Breast epithelium (tissue), 3 donors: Measurements from ENCODE around the gene NHP2.

Experiments used
- POLR2A ChIP-seq: fragments of 450-650 bp; IDR thresholded peaks from one replicate; pipeline ENCODE4 v1.6.1; 2016; ENCODE audit warnings: antibody characterized with exemption, mild to moderate bottlenecking, moderate library complexity
- TF ChIP-seq, protein P1 (sequence below), 3 donors: fragments of 450-650 bp; IDR thresholded peaks; one replicate each; pipeline ENCODE4 v1.5.1; 2016 to 2017; ENCODE audit warnings: antibody characterized with exemption in 3 of 3, mild to moderate bottlenecking in 3 of 3, moderate library complexity in 3 of 3

DNA sequence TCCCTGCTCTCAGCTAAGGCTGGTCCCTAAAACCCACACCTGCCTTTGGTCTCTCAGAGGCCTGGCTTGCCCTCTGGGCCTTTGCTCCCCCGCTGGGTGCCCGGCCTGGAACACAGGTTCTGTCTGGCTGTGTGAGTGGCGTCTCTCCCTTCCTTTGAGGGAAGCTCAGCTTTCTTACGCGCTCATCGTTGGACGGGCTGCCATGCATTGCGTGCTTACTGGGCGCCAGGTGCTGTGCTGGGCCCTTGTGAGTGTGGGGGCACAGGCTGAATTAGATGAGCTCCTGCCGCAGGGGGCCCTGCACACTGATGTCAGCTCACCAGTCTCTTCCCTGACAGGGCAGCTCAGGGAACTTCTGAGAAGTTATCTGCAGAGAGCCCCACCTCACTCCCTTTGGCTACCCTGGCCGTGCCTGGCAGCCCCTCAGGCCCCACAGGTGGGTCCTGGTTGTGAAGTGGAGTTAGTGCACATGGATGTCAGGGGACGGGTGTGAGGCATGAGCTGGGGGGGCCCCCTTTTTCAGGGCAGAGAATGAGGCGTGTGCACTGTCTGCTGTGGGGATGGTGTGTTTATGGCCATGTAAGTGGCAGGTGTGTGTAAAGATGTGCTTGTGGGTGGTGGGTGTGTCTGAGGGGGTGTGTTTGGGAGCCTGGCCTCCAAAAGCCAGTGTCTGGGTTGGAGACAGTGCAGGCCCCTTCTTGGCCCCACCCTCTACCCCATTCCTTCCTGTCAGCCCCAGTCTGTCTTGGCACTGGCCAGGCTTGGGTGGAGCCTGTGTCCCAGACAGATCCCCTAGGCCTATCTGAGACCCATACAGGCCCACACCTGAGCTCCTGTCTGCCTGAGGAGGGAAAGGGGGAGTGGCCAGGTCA, 30.4 kb downstream of the NHP2 start:
- TF ChIP-seq POLR2A, result no peak
- TF ChIP-seq, protein P1, sequence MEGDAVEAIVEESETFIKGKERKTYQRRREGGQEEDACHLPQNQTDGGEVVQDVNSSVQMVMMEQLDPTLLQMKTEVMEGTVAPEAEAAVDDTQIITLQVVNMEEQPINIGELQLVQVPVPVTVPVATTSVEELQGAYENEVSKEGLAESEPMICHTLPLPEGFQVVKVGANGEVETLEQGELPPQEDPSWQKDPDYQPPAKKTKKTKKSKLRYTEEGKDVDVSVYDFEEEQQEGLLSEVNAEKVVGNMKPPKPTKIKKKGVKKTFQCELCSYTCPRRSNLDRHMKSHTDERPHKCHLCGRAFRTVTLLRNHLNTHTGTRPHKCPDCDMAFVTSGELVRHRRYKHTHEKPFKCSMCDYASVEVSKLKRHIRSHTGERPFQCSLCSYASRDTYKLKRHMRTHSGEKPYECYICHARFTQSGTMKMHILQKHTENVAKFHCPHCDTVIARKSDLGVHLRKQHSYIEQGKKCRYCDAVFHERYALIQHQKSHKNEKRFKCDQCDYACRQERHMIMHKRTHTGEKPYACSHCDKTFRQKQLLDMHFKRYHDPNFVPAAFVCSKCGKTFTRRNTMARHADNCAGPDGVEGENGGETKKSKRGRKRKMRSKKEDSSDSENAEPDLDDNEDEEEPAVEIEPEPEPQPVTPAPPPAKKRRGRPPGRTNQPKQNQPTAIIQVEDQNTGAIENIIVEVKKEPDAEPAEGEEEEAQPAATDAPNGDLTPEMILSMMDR (IDR thresholded peaks at IDR 0.05), result no peak
